Smooth muscle cell of bladder (primary cell): ENCODE measurements around the gene TTLL1. TPM values are rescaled to one million over a fixed set of nuclear protein-coding genes. Genes with fewer than 3 reads are reported as not detected.

Experiments
- total RNA-seq: library from RNA; depleted of rRNA; stranded (reverse); fragments of >200 nt; gene quantifications from 2 replicates; pipeline ENCODE4 v1.2.3, GENCODE V29; 2014

The TTLL1 gene
- total RNA-seq: 16.9 and 19.3 TPM in 2 replicates

DNA sequence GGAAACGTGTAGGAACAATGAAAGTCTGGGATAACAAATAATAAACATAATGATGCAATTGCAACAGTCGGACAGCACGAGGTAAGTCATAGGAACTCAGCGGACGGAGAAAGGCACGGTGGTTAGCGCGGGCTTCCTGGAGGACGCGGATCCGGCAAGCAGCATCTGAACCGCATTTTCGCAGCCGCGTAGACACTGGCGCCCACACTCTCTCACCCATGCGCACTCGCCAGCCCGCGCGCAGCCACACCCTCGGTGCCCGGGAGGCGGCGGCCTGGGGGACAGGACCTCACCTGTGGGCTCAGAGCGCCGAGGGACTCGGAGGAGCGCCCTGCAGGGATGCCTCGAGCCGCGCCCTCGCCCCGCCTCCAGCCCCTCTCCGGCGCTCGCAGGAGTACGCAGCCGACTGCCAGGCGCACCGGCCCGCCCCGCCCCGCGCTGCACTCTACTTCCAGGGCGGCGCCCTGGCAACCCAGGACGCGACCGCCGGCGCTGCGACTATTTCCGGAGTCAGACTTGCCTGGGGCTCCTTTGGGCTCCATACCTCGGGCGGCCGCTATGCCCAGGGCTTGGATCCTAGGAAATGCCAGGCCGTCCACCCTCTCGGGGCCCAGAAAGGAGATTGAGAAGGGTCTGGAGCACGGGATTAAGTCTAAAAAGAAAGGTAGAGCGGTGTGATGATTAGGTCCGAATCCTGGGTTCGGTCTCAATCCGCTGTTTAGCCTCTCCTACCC, at the start of gene TTLL1:
TSS of gene TTLL1 (minus strand) at position 408 of the 734 bp plus-strand sequence. CDS start 13,805 bp downstream, outside the sequence.

GRCh38 chr22:43110444-43110926, 21.3 kb upstream of the TTLL1 start, which contains the start of gene BIK:
BIK (plus strand) TSS chr22:43110750; CDS start chr22:43124023, 13,273 bp downstream.

GRCh38 chr22:43014869-43015676, 74.1 kb downstream of the TTLL1 start, which contains the start of gene PACSIN2:
PACSIN2 (minus strand) TSS chr22:43015149; CDS start chr22:42912080, 103,069 bp downstream.

Other genes starting within 250 kb of the TTLL1 start
- gene ARFGAP3, start 232.1 kb downstream of the TTLL1 start, total RNA-seq: 65.7 and 76.8 TPM in 2 replicates
- 72.4 and 74.8 TPM in 2 replicates for gene PACSIN2, start 74.2 kb downstream of the TTLL1 start, total RNA-seq
- gene BIK, start 21.4 kb upstream of the TTLL1 start, total RNA-seq: not detected in 2 replicates
- 8.4 and 10.4 TPM in 2 replicates for gene MCAT, start 54.0 kb upstream of the TTLL1 start, total RNA-seq
- gene TSPO, start 62.2 kb upstream of the TTLL1 start, total RNA-seq: 212 and 239 TPM in 2 replicates
- gene TTLL12, start 97.7 kb upstream of the TTLL1 start, total RNA-seq: 11.9 and 19.0 TPM in 2 replicates